GM19035 (cell line): ENCODE measurements around the gene ZNF26.

Source experiments
- ATAC-seq: cut with Tn5 transposase; IDR thresholded peaks from one replicate; pipeline ENCODE4 v1.9.1; 2021; ENCODE audit not compliant: unreplicated experiment

ZNF26 gene

GRCh38 chr12:133058203-133059113 is 72.3 kb downstream of the ZNF26 start:
- ATAC-seq: no peak

GRCh38 chr12:133061954-133062353 is 75.8 kb downstream of the ZNF26 start:
- no peak for ATAC-seq

GRCh38 chr12:133063556-133063955 is 77.4 kb downstream of the ZNF26 start:
- ATAC-seq: no peak

- no peak for ATAC-seq
Measured at GRCh38 chr12:133073836-133074235, 87.7 kb downstream of the ZNF26 start.
